ENCODE measurements around the gene RAB14.

GRCh38 chr9:121199921-121200320 lies 1.7 kb downstream of the RAB14 start:
- no peak for TF ChIP-seq POLR2A (IDR thresholded peaks at IDR 0.05; ENCODE audit: low read length)
- TF ChIP-seq GATA1 (IDR thresholded peaks at IDR 0.05; ENCODE audit: low read depth, low read length) = no peak

Data from erythroblast (primary cell).